ENCODE data around the gene CD84. TPM values are rescaled to one million over a fixed set of nuclear protein-coding genes. Genes with fewer than 3 reads are reported as not detected.
"Not testable (repeated sequence)": the region's sequence is repeated elsewhere in the genome, so short reads cannot be mapped to it uniquely, and the experiment has no call there.

The CD84 gene
- total RNA-seq, 1 donor from 2014 or later: 21.1 TPM

DNA sequence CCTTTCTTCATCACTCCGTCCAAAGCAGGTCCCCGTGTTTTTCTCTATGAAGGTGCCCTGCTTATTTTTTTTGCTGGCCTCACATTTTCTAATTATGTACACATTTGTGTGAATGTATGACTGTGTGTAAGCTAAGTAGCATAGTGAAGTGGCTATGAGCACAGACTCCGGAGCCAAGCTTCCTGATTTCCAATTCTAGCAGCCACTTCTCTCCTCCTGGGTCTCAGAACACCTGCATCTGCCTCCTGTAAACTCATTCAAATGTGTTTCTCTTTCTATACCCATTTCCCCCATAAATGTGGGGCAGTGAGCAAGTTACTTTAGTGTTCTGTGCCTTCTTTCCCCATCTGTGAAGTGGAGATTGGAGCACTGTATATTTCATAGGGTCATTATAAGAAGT lies 58.3 kb downstream of the CD84 start:
- intact Hi-C loops (cut with micrococcal nuclease): loop anchor here (1.0 to 5.0 kb wide), 6 partner anchors 34 to 259 kb away; partner anchors contain the start of genes COPA, DCAF8 and NCSTN

GRCh38 chr1:160520582-160520981 lies 58.7 kb downstream of the CD84 start:
- intact Hi-C loops (cut with micrococcal nuclease): loop anchor here (1.0 to 5.0 kb wide), 6 partner anchors 33 to 258 kb away; partner anchors contain the start of genes COPA, DCAF8 and NCSTN

DNA sequence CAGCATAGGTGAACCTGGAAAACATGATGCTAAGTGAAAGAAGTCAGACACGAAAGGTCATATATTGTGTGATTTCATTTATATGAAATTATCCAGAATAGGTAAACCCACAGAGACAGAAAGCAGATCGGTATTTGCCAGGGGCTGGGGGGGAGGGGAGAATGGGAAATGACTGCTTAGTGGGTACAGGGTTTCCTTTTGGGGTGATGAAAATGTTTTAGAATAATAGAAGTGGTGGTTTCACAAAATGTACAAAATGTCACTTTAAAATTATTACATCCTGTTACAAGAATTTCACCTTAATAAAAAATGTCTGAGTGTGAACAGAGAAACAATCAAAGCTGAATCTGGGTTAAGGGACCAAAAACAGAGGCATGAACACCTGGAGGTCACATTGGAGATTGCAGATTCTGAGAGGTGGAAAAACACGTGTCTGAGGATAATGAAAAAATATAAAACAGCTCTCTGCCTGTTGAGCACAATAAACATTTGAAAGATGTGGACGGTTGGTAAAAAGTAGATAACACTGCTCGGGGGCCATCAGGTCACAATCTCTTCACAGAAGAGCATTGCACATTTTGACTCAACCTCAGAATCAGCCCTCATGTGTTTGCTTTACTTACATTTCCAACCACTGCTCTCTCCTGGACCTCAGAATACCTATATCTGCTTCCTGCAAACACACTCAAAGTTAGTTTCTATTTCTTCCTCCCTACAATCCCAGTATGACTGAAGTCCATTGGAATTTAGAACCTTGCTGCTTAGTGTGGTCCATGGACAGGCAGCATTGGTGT lies 59.5 kb downstream of the CD84 start:
- intact Hi-C loops (cut with micrococcal nuclease): loop anchor here (1.0 to 5.0 kb wide), 6 partner anchors 33 to 258 kb away; partner anchors contain the start of genes COPA, DCAF8 and NCSTN

DNA sequence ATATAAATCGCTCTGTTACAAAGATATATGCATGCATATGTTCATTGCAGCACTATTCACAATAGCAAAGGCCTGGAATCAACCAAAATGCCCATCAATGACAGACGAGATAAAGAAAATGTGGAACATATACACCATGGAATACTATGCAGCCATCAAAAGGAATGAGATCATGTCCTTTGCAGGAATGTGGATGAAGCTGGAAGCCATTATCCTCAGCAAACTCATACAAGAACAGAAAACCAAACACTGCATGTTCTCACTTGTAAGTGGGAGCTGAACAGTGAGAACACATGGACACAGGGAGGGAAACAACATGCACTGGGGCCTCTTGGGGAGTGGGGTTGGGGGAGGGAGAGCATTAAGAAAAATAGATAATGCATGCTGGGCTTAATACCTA lies 61.8 kb downstream of the CD84 start:
- intact Hi-C loops (cut with micrococcal nuclease): not testable (repeated sequence)

- intact Hi-C loops (cut with micrococcal nuclease): not testable (repeated sequence)
Measured at GRCh38 chr1:160515908-160516307, 63.4 kb downstream of the CD84 start.

DNA sequence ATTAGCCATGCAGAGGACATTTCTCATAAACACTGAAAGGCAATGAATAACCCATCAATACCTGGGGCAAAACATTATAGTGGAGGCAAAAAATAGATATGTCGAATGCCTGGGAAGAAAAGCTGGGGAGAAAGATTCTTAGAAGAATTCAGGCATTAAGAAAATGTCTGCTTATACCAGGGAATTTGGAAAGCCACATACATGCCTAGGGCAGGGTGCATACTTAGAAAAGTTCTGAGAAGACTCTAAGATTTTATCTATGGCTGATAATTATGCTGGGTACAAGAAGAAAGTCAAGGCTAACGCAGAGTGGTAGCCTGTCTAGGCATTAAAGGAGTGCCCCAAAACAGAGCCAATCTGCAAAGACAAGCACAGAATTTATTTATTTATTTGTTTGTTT lies 74.6 kb downstream of the CD84 start:
- intact Hi-C loops (cut with micrococcal nuclease): no loop called here

- intact Hi-C loops (cut with micrococcal nuclease): no loop called here
Measured at GRCh38 chr1:160503087-160503486, 76.2 kb downstream of the CD84 start.

- intact Hi-C loops (cut with micrococcal nuclease): no loop called here
Measured at GRCh38 chr1:160500321-160500990, 78.8 kb downstream of the CD84 start.

DNA sequence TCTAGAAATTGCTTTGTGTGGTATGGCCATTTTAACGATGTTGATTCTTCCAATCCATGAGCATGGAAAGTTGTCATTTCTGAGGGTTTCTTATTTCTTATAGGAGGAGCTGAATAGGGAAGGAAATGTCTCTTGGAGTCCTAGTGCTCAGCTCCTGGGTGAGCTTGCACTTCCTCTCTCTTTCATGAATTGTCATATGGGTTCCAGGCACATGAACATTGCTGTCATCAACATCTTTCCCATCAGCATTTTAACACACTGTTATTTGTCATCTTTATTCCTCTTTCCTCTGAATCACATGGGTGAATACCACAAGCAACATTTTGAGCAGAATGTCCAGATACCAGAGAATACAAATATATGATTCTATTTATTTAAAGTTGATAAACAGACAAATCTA lies 79.7 kb downstream of the CD84 start:
- intact Hi-C loops (cut with micrococcal nuclease): no loop called here

DNA sequence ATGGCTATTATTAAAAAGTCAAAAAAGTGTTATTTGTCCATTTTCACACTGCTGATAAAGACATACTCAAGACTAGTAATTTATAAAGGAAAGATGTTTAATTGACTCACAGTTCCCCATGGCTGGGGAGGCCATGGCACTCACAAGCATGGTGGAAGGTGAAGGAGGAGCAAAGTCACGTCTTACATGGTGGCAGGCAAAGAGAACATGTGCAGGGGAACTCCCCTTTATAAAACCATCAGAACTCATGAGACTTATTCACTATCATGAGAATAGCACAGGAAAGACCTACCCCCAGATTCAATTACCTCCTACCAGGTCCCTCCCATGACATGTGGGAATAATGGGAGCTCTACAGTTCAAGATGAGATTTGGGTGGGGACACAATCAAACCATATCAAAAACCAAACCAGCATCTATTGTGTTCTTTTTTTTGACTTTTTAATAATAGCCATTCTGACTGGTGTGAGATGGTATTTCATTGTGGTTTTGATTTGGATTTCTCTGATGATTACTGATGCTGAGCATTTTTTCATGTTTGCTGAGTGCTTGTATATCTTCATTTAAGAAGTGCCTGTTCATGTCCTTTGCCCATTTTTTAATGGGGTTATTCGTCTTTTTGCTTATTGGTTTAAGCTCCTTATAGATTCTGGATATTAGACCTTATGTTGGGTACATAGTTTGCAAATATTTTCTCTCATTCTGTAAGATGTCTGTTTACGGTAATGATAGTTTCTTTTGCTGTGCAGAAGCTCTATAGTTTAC lies 80.8 kb downstream of the CD84 start:
- intact Hi-C loops (cut with micrococcal nuclease): not testable (repeated sequence)

GRCh38 chr1:160496334-160496733 lies 83.0 kb downstream of the CD84 start:
- intact Hi-C loops (cut with micrococcal nuclease): no loop called here

GRCh38 chr1:160494620-160495019 lies 84.7 kb downstream of the CD84 start:
- intact Hi-C loops (cut with micrococcal nuclease): no loop called here

- intact Hi-C loops (cut with micrococcal nuclease): no loop called here
Measured at GRCh38 chr1:160492617-160493016, 86.7 kb downstream of the CD84 start.

DNA sequence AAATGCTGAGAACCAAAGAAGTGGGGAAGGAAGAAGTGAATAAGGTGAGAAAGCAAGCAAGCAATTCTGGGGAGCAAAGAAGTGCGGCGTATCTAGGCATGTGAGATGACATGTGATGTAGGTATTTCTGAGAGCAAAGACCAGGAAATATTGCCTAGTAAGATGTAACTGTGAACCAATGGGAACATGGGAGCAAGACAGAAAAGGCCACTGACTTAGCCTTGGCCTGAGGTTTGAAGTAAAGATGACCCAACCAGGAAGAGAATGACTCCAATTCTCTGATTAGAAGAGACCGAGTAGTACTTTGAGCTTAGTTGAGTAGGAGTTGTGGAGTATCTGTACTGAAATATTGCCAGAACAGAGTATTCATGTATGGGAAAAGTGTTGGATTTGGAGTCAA lies 87.3 kb downstream of the CD84 start:
- intact Hi-C loops (cut with micrococcal nuclease): no loop called here

Other genes starting within 250 kb of the CD84 start
- 148 and 150 TPM in 2 replicates for gene COPA, start 236.2 kb downstream of the CD84 start, total RNA-seq
- 75.8 and 87.4 TPM in 2 replicates for gene NCSTN, start 236.1 kb downstream of the CD84 start, total RNA-seq
- 0.85 and 0.93 TPM in 2 replicates for gene NHLH1, start 212.4 kb downstream of the CD84 start, total RNA-seq
- not detected in 2 replicates for gene VANGL2, start 178.9 kb downstream of the CD84 start, total RNA-seq
- 34.0 and 35.2 TPM in 2 replicates for gene SLAMF6, start 56.2 kb downstream of the CD84 start, total RNA-seq
- gene SLAMF1, start 67.5 kb upstream of the CD84 start, total RNA-seq: 126 and 127 TPM in 2 replicates
- gene CD48, start 132.3 kb upstream of the CD84 start, total RNA-seq: 228 and 235 TPM in 2 replicates
- 56.4 and 60.1 TPM in 2 replicates for gene SLAMF7, start 159.8 kb upstream of the CD84 start, total RNA-seq
- 3.0 and 3.9 TPM in 2 replicates for gene LY9, start 216.7 kb upstream of the CD84 start, total RNA-seq